HCT116 (cell line): ENCODE measurements around the gene NBDY. TPM values are rescaled to one million over a fixed set of nuclear protein-coding genes. Genes with fewer than 3 reads are reported as not detected.
"Not testable (repeated sequence)": the region's sequence is repeated elsewhere in the genome, so short reads cannot be mapped to it uniquely, and the experiment has no call there.

Source experiments
- ATAC-seq: fragments of 200-7000 bp; cut with Tn5 transposase; 2 replicates; pipeline ENCODE4 v1.9.1; 2020; ENCODE audit warnings: mild to moderate bottlenecking, moderate library complexity
- Bru-seq: library from RNA; stranded (reverse); fragments of 400-500 nt; gene quantifications from one replicate; lab custom pipeline; 2021; lab: Mats Ljungman, UMichigan
- BruChase-seq, 2 experiments: library from RNA; stranded (reverse); fragments of 400-500 nt; gene quantifications; one replicate each; lab custom pipeline; 2021; lab: Mats Ljungman, UMichigan
- BruUV-seq: library from RNA; stranded (reverse); fragments of 400-500 nt; replicated peaks from 2 replicates; lab custom pipeline; 2021; lab: Mats Ljungman, UMichigan
- CTCF ChIA-PET: fragments of 300-600 bp; sonication (Branson Sonifier 250); formaldehyde crosslinking; loops from one replicate; lab custom pipeline; 2021; ENCODE audit warnings: antibody characterized with exemption; lab: Charles Lee
- POLR2A ChIA-PET: fragments of 300-600, 350-600 bp; sonication (Branson Sonifier 250); formaldehyde crosslinking; loops from one replicate; lab custom pipeline; 2021; ENCODE audit warnings: antibody characterized with exemption; lab: Charles Lee
- RAD21 ChIA-PET, 2 experiments: fragments of 300-600 bp; sonication (Branson Sonifier 250); formaldehyde crosslinking; loops; one replicate each; lab custom pipeline; 2023; ENCODE audit warnings: low total read pairs in 2 of 2; ENCODE audit not compliant: uncharacterized antibody in 2 of 2, unreplicated experiment in 2 of 2, low non-redundant PET in 1 of 2; lab: Charles Lee
- DNase-seq: peaks from one replicate; pipeline ENCODE4 v3.0.0-alpha.2; 2010; ENCODE audit warnings: low read depth, low spot score
- H2AFZ ChIP-seq: fragments of 200-600 bp; shearing (Covaris generic), sonication (generic); 2 replicates; pipeline ENCODE4 v1.6.1; 2017; ENCODE audit warnings: low read depth, mixed run types, mixed read lengths, antibody characterized with exemption, low read length; ENCODE audit not compliant: poor library complexity, severe bottlenecking
- H3K27ac ChIP-seq: 2 replicates; pipeline ENCODE4 v1.5.1; 2012; ENCODE audit warnings: low read depth, low read length
- H3K27me3 ChIP-seq: fragments of 200-600 bp; sonication (generic); 2 replicates; pipeline ENCODE4 v1.6.1; 2016; ENCODE audit warnings: mixed run types, low read length, mixed read lengths; ENCODE audit not compliant: insufficient read depth
- H3K36me3 ChIP-seq, 2 experiments: fragments of 200-500 bp in 1 of 2; fragments of 200-600 bp in 1 of 2; sonication (Bioruptor generic) in 1 of 2; sonication (generic) in 1 of 2; 2 replicates each; pipeline versions ENCODE4 v1.5.1 to v1.6.1; 2014 to 2016; ENCODE audit warnings: low read length in 2 of 2, inconsistent platforms in 1 of 2, mixed read lengths in 1 of 2, mixed run types in 1 of 2; ENCODE audit not compliant: insufficient read depth in 2 of 2, control insufficient read depth in 1 of 2
- H3K4me1 ChIP-seq, 2 experiments: fragments of 200-600 bp in 1 of 2; sonication (generic) in 1 of 2; 2 replicates each; pipeline versions ENCODE4 v1.5.1 to v1.6.1; 2012 to 2017; ENCODE audit warnings: low read length in 2 of 2, inconsistent platforms in 1 of 2, mild to moderate bottlenecking in 1 of 2, mixed read lengths in 1 of 2, mixed run types in 1 of 2, moderate library complexity in 1 of 2; ENCODE audit not compliant: insufficient read depth in 2 of 2, control insufficient read depth in 1 of 2
- H3K4me2 ChIP-seq: fragments of 200-600 bp; sonication (generic); 2 replicates; pipeline ENCODE4 v1.6.1; 2017; ENCODE audit warnings: mixed run types, low read length, mixed read lengths
- H3K4me3 ChIP-seq, 2 experiments: fragments of 200-600 bp in 1 of 2; sonication (generic) in 1 of 2; replicated peaks in 1 of 2; 2 replicates each; pipeline ENCODE4 v1.5.1; 2011 to 2016; ENCODE audit warnings: low read length in 2 of 2, control low read depth in 1 of 2, low read depth in 1 of 2, mild to moderate bottlenecking in 1 of 2, mixed read lengths in 1 of 2, mixed run types in 1 of 2
- H3K79me2 ChIP-seq: fragments of 200-600 bp; sonication (generic); 2 replicates; pipeline ENCODE4 v1.6.1; 2017; ENCODE audit warnings: mild to moderate bottlenecking, mixed run types, low read length, moderate library complexity, mixed read lengths; ENCODE audit not compliant: insufficient read depth
- H3K9ac ChIP-seq: fragments of 200-600 bp; sonication (generic); 2 replicates; pipeline ENCODE4 v1.6.1; 2016; ENCODE audit warnings: low read length, mixed read lengths
- H3K9me2 ChIP-seq: fragments of 200-600 bp; sonication (generic), shearing (Covaris generic); 2 replicates; pipeline ENCODE4 v1.6.1; 2017; ENCODE audit warnings: mixed run types, mild to moderate bottlenecking, moderate library complexity; ENCODE audit not compliant: insufficient read depth
- H3K9me3 ChIP-seq, 2 experiments: fragments of 200-500 bp in 1 of 2; fragments of 200-600 bp in 1 of 2; sonication (Bioruptor generic) in 1 of 2; sonication (generic) in 1 of 2; 2 replicates each; pipeline ENCODE4 v1.6.1; 2014 to 2017; ENCODE audit warnings: low read length in 2 of 2, mixed read lengths in 2 of 2, inconsistent platforms in 1 of 2, low read depth in 1 of 2, mild to moderate bottlenecking in 1 of 2, mixed run types in 1 of 2, moderate library complexity in 1 of 2; ENCODE audit not compliant: control insufficient read depth in 1 of 2, insufficient read depth in 1 of 2
- H4K20me1 ChIP-seq: fragments of 200-600 bp; sonication (generic), shearing (Covaris generic); 2 replicates; pipeline ENCODE4 v1.6.1; 2017; ENCODE audit warnings: mixed run types, mild to moderate bottlenecking, moderate library complexity; ENCODE audit not compliant: insufficient read depth
- ATF3 ChIP-seq: IDR thresholded peaks from 2 replicates; pipeline ENCODE4 v1.6.1; 2012
- CBX3 ChIP-seq: IDR thresholded peaks from 2 replicates; pipeline ENCODE4 v1.6.1; 2012; ENCODE audit warnings: low read depth
- CEBPB ChIP-seq: IDR thresholded peaks from 2 replicates; pipeline ENCODE4 v1.6.1; 2012; ENCODE audit warnings: low read depth
- ELF1 ChIP-seq: IDR thresholded peaks from 2 replicates; pipeline ENCODE4 v1.6.1; 2012; ENCODE audit warnings: low read depth, borderline replicate concordance
- EZH2 ChIP-seq: fragments of 200-600 bp; sonication (generic); IDR thresholded peaks from 2 replicates; pipeline ENCODE4 v1.6.1; 2017; ENCODE audit warnings: antibody characterized with exemption, mixed run types
- MAX ChIP-seq: IDR thresholded peaks from 2 replicates; pipeline ENCODE4 v1.6.1; 2012
- POLR2A ChIP-seq: IDR thresholded peaks from 2 replicates; pipeline ENCODE4 v1.7.0; 2011; ENCODE audit warnings: borderline replicate concordance; ENCODE audit not compliant: insufficient read depth, insufficient read length; ENCODE audit errors: extremely low read depth
- POLR2AphosphoS5 ChIP-seq: IDR thresholded peaks from 2 replicates; pipeline ENCODE4 v1.6.1; 2011; ENCODE audit warnings: mild to moderate bottlenecking, low read depth, low read length, moderate library complexity
- SIN3A ChIP-seq: IDR thresholded peaks from 2 replicates; pipeline ENCODE4 v1.6.1; 2012; ENCODE audit warnings: low read depth
- SP1 ChIP-seq: IDR thresholded peaks from 2 replicates; pipeline ENCODE4 v1.6.1; 2012; ENCODE audit warnings: low read depth
- YY1 ChIP-seq: IDR thresholded peaks from 2 replicates; pipeline ENCODE4 v1.6.1; 2011; ENCODE audit warnings: low read length, low read depth, moderate library complexity, mild to moderate bottlenecking; ENCODE audit not compliant: insufficient replicate concordance; ENCODE audit errors: extremely low read depth
- ZFX ChIP-seq: fragments of 450-650 bp; IDR thresholded peaks from 2 replicates; pipeline ENCODE4 v1.6.1; 2017
- ZNF274 ChIP-seq: fragments of 200-500 bp; sonication (Bioruptor generic); IDR thresholded peaks from 2 replicates; pipeline ENCODE4 v1.6.1; 2014; ENCODE audit warnings: mild to moderate bottlenecking, low read depth, low read length, inconsistent platforms
- intact Hi-C: fragments of 100-400 bp; cut with micrococcal nuclease; formaldehyde crosslinking; loops from 2 replicates; pipeline ENCODE4 v1.10.0; 2022
- long read RNA-seq: library from polyadenylated mRNA; unstranded; transcript quantifications from one replicate; pipeline ENCODE4 v2.0.0, GENCODE V29; 2021; ENCODE audit not compliant: unreplicated experiment
- polyA plus RNA-seq: library from polyadenylated mRNA; unstranded; fragments of >200 nt; gene quantifications from 2 replicates; pipeline ENCODE4 v1.2.1, GENCODE V29; 2012; ENCODE audit warnings: missing spikeins
- total RNA-seq: library from RNA; stranded (reverse); gene quantifications from one replicate; pipeline ENCODE4 v1.2.1, GENCODE V29; 2021; ENCODE audit not compliant: unreplicated experiment

NBDY gene
- 65.6 TPM for total RNA-seq
- polyA plus RNA-seq, result 41.8 and 48.8 TPM in 2 replicates
- Bru-seq, nascent RNA, result percentile 73 among the genes with signal in this experiment
- percentile 61 among the genes with signal in this experiment for BruChase-seq, experiment 1, labeled RNA remaining after a 6-hour chase
- percentile 63 among the genes with signal in this experiment for BruChase-seq, experiment 2, labeled RNA remaining after a 2-hour chase
- long read RNA-seq, transcript NBDY-201 (3 exons, 1,529 nt), result major isoform, 41 of 43 reads
- long read RNA-seq, partial matches to known transcripts, result 0 of 43 reads
- long read RNA-seq, other reads (novel, unspliced or antisense), result 1 of 43 reads

- ChIA-PET CTCF (interaction anchor here (1.0 to 1.9 kb wide), 2 partner anchors 249 to 448 kb away, joined by 4 to 14 read pairs; no protein-coding TSS in a partner anchor), POLR2A (no interaction called here)
- intact Hi-C loops, result loop anchor here (5.0 kb wide), 2 partner anchors 167 to 267 kb away; partner anchors contain the start of gene UBQLN2
- TSS peak; percentile 67 for BruUV-seq
- no peak for DNase-seq
- peak within 1 kb of the TSS; percentile 62 for H3K27ac ChIP-seq
- TF ChIP-seq CEBPB (no peak), EZH2 (no peak), ATF3 (no peak), ELF1 (no peak; the same call in 1 of the 2 replicates), SIN3A (no peak), CBX3 (no peak), POLR2AphosphoS5 (peak; percentile 74), YY1 (peak; percentile 53), ZFX (peak; percentile 31), SP1 (no peak), MAX (no peak), POLR2A (no peak), ZNF274 (no peak)
- TF ChIP-seq, all 23 proteins: peak for 3
- Histone ChIP-seq H3K27me3 (no peaks in the 10 kb centered on the region), H2AFZ (peak within 1 kb of the TSS; percentile 59), H3K9me2 (no peaks in the 10 kb centered on the region), H3K79me2 (peaks cover 40% of the 10 kb centered on the region), H3K9ac (peak within 1 kb of the TSS; percentile 69), H3K36me3 (no peaks in the 10 kb centered on the region), H3K4me3 (peak within 1 kb of the TSS; percentile 62 to 77), H3K4me2 (peak within 1 kb of the TSS; percentile 72), H3K9me3 (no peaks in the 10 kb centered on the region), H4K20me1 (no peaks in the 10 kb centered on the region), H3K4me1 (peaks cover 0 to 8% of the 10 kb centered on the region in 2 experiments; a peak in 2 of 4 replicates)
- RAD21 ChIA-PET, result no interaction called here
- ATAC-seq, result peak; percentile 91
These were observed at the start of gene NBDY for GRCh38 chrX:56729152-56729850. Gene NBDY (plus strand): TSS chrX:56729243. CDS start chrX:56729354, 111 bp downstream.

GRCh38 chrX:56704530-56704929 is 24.5 kb upstream of the NBDY start:
- BruUV-seq, H3K9me3 ChIP-seq, CTCF ChIA-PET, H3K79me2 ChIP-seq, H3K9ac ChIP-seq, H3K9me2 ChIP-seq, H3K4me1 ChIP-seq, H4K20me1 ChIP-seq, H3K27ac ChIP-seq, H3K4me3 ChIP-seq, POLR2A ChIA-PET, ATAC-seq, RAD21 ChIA-PET, H2AFZ ChIP-seq, DNase-seq, intact Hi-C loops, H3K4me2 ChIP-seq, H3K27me3 ChIP-seq, H3K36me3 ChIP-seq: not testable (repeated sequence)
